Small intestine (tissue), 7 donors: Measurements from ENCODE around the gene PCK1. TPM values are rescaled to one million over a fixed set of nuclear protein-coding genes. Genes with fewer than 3 reads are reported as not detected.
A peak's percentile ranks its signal among the peaks of the same experiment; 100 is the strongest.

Source experiments
- DNase-seq, 2 donors: peaks; one replicate each; pipeline versions ENCODE4 v3.0.0 to v3.0.0-alpha.2; 2013
- FAIRE-seq: peaks from 2 replicates; lab custom pipeline; 2012; peaks lifted over from hg19 to GRCh38; lab: Jason Lieb, UNC
- H3K27ac ChIP-seq, 3 donors: one replicate each; pipeline ENCODE4 v1.5.1; 2013; ENCODE audit warnings: low read length in 2 of 3, mild to moderate bottlenecking in 2 of 3, control low read depth in 1 of 3, inconsistent platforms in 1 of 3, low read depth in 1 of 3, moderate library complexity in 1 of 3
- H3K27me3 ChIP-seq, 3 donors: one replicate each; pipeline ENCODE4 v1.6.1; 2013; ENCODE audit warnings: low read length in 3 of 3, inconsistent platforms in 1 of 3; ENCODE audit not compliant: control insufficient read depth in 3 of 3, insufficient read depth in 3 of 3
- H3K36me3 ChIP-seq, 3 donors: one replicate each; pipeline ENCODE4 v1.6.1; 2013; ENCODE audit warnings: low read length in 3 of 3, inconsistent platforms in 1 of 3, low read depth in 1 of 3, mild to moderate bottlenecking in 1 of 3, moderate library complexity in 1 of 3; ENCODE audit not compliant: control insufficient read depth in 3 of 3, insufficient read depth in 2 of 3
- H3K4me1 ChIP-seq, 3 donors: one replicate each; pipeline ENCODE4 v1.6.1; 2013; ENCODE audit warnings: low read length in 2 of 3, inconsistent platforms in 1 of 3, low read depth in 1 of 3, mild to moderate bottlenecking in 1 of 3, moderate library complexity in 1 of 3; ENCODE audit not compliant: control insufficient read depth in 3 of 3, insufficient read depth in 2 of 3
- H3K4me3 ChIP-seq, 3 donors: one replicate each; pipeline ENCODE4 v1.5.1; 2013; ENCODE audit warnings: low read length in 3 of 3, control low read depth in 1 of 3, inconsistent platforms in 1 of 3, low read depth in 1 of 3, mild to moderate bottlenecking in 1 of 3, moderate library complexity in 1 of 3
- H3K9me3 ChIP-seq, 2 donors: one replicate each; pipeline ENCODE4 v1.6.1; 2013; ENCODE audit warnings: low read depth in 1 of 2, low read length in 1 of 2; ENCODE audit not compliant: control insufficient read depth in 2 of 2, insufficient read depth in 1 of 2
- WGBS, 3 donors: extraction: QIAGEN DNeasy Blood & Tissue Kit; methylation state at CpG; one replicate each; pipeline ENCODE4 v1.1.7; 2013; 5-methylcytosine and 5-hydroxymethylcytosine counted together
- polyA plus RNA-seq, 4 donors: library from polyadenylated mRNA; stranded (reverse) in 3 of 4; unstranded in 1 of 4; fragments of 200-250 nt in 3 of 4; fragments of 120-200 nt in 1 of 4; gene quantifications; one replicate each; pipeline versions ENCODE4 v1.2.1 to v1.2.3, GENCODE V29; 2013
- donor health status: healthy with polysubstance abuse.
- donor health status: control.
- donor health status: control.
- donor health status: Bipolar disorder and iron deficiency.
- donor health status: healthy.

Gene PCK1
- polyA plus RNA-seq, 4 donors, result 5.5 to 439 (median 97.2) TPM

GRCh38 chr20:57583289-57584257, 22.7 kb downstream of the PCK1 start:
- peaks cover 3 to 48% (median 7%) of the 10 kb centered on the region in 3 donors for H3K4me1 ChIP-seq
- peaks cover 0 to 2% (median 0%) of the 10 kb centered on the region in 3 donors for H3K27me3 ChIP-seq
- no peak for FAIRE-seq
- H3K9me3 ChIP-seq, result peaks cover 0 to 12% of the 10 kb centered on the region in 2 donors
- no peak for DNase-seq
- 83 to 89% (median 88%) methylated on average over 18 of the region's 18 CpGs for WGBS, 3 donors
- no peaks in the 10 kb centered on the region for H3K36me3 ChIP-seq
- peak overlapping the region in 2 of 3 donors; percentile 20 to 86 for H3K27ac ChIP-seq
- H3K4me3 ChIP-seq, result no peak overlapping the region

- Histone ChIP-seq H3K27ac (no peak overlapping the region), H3K27me3 (peaks cover 0 to 2% (median 0%) of the 10 kb centered on the region in 3 donors), H3K9me3 (peaks cover 0 to 12% of the 10 kb centered on the region in 2 donors), H3K4me1 (peaks cover 6 to 52% (median 6%) of the 10 kb centered on the region in 3 donors), H3K4me3 (no peak overlapping the region), H3K36me3 (no peaks in the 10 kb centered on the region)
- 56 to 77% (median 74%) methylated on average over 7 to 8 of the region's 8 CpGs for WGBS, 3 donors
- no peak for FAIRE-seq
- DNase-seq, result no peak
Measured at GRCh38 chr20:57584768-57585461, 24.0 kb downstream of the PCK1 start.

GRCh38 chr20:57585466-57586213, 24.7 kb downstream of the PCK1 start:
- DNase-seq, result no peak
- Histone ChIP-seq H3K27me3 (peaks cover 0 to 2% (median 0%) of the 10 kb centered on the region in 3 donors), H3K4me1 (peaks cover 6 to 51% (median 11%) of the 10 kb centered on the region in 3 donors), H3K4me3 (no peak overlapping the region), H3K9me3 (peaks cover 0 to 12% of the 10 kb centered on the region in 2 donors), H3K27ac (no peak overlapping the region), H3K36me3 (no peaks in the 10 kb centered on the region)
- no peak for FAIRE-seq
- WGBS, 3 donors, result 82% methylated on average over 17 of the region's 17 CpGs

DNA sequence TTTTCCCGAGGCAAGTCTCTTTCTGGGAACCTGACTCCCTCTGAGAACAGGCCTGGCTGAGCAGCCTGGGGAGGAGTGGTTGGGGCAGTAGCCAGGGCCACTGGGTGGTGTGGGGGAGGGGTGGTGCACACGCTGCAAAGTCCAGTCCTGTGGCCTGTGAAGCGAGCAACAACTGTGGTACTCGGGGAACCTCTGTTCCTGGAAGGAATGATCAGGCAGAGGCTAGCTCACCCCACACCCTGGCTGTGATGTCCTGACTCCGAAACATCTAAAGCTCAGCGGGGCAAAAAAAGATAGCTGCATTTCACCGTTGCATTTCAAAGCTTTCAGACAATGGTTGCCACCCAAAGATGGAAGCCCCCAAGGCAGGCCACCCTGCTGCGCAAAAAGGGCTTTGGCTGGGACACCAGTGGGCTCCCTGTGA, 25.5 kb downstream of the PCK1 start:
- Histone ChIP-seq H3K4me1 (peaks cover 6 to 51% (median 13%) of the 10 kb centered on the region in 3 donors), H3K27ac (peak overlapping the region in 1 of 3 donors; percentile 19), H3K9me3 (peaks cover 0 to 12% of the 10 kb centered on the region in 2 donors), H3K36me3 (no peaks in the 10 kb centered on the region), H3K27me3 (peaks cover 0 to 2% (median 0%) of the 10 kb centered on the region in 3 donors), H3K4me3 (no peak overlapping the region)
- WGBS, 3 donors, result 41 to 52% (median 47%) methylated on average over 8 of the region's 8 CpGs
- DNase-seq (peak; percentile 85 to 87), FAIRE-seq (no peak)

GRCh38 chr20:57586943-57587277, 26.0 kb downstream of the PCK1 start:
- peak overlapping the region in 1 of 3 donors; percentile 19 for H3K27ac ChIP-seq
- 81 to 87% (median 83%) methylated on average over 10 of the region's 10 CpGs for WGBS, 3 donors
- H3K9me3 ChIP-seq, result peaks cover 0 to 12% of the 10 kb centered on the region in 2 donors
- peaks cover 0 to 2% (median 0%) of the 10 kb centered on the region in 3 donors for H3K27me3 ChIP-seq
- FAIRE-seq (no peak), DNase-seq (no peak)
- H3K4me3 ChIP-seq, result no peak overlapping the region
- H3K36me3 ChIP-seq, result no peaks in the 10 kb centered on the region
- H3K4me1 ChIP-seq, result peaks cover 3 to 45% (median 13%) of the 10 kb centered on the region in 3 donors

- DNase-seq, result no peak
- Histone ChIP-seq H3K27me3 (peaks cover 0 to 2% (median 0%) of the 10 kb centered on the region in 3 donors), H3K27ac (no peak overlapping the region), H3K9me3 (peaks cover 0 to 12% of the 10 kb centered on the region in 2 donors), H3K36me3 (no peaks in the 10 kb centered on the region), H3K4me3 (no peak overlapping the region), H3K4me1 (peaks cover 3 to 42% (median 13%) of the 10 kb centered on the region in 3 donors)
- no peak for FAIRE-seq
- 89 to 92% (median 90%) methylated on average over 4 of the region's 4 CpGs for WGBS, 3 donors
Measured at GRCh38 chr20:57587278-57587988, 26.5 kb downstream of the PCK1 start.

GRCh38 chr20:57587989-57588377, 27.1 kb downstream of the PCK1 start:
- Histone ChIP-seq H3K4me3 (no peak overlapping the region), H3K27ac (no peak overlapping the region), H3K9me3 (peaks cover 0 to 12% of the 10 kb centered on the region in 2 donors), H3K4me1 (peaks cover 3 to 43% (median 16%) of the 10 kb centered on the region in 3 donors), H3K36me3 (no peaks in the 10 kb centered on the region), H3K27me3 (peaks cover 0 to 2% (median 0%) of the 10 kb centered on the region in 3 donors)
- FAIRE-seq (no peak), DNase-seq (no peak)
- 81 to 96% (median 86%) methylated on average over 7 of the region's 7 CpGs for WGBS, 3 donors
